Natural killer cell treated with Interleukin-12 subunit alpha and Interleukin-12 subunit beta and Interleukin-15 and Interleukin-18, amount 100 ng/mL, for 72 hours (primary cell): ENCODE measurements around the gene CFAP68. TPM values are rescaled to one million over a fixed set of nuclear protein-coding genes. Genes with fewer than 3 reads are reported as not detected.
"Not testable (repeated sequence)": the region's sequence is repeated elsewhere in the genome, so short reads cannot be mapped to it uniquely, and the experiment has no call there.

Source experiments
- ATAC-seq, 2 donors: fragments of 150-1000 bp; cut with Tn5 transposase in 1 of 2; sonication (Bioruptor Pico), chemical (Tn5 transposase) in 1 of 2; 2 replicates each; pipeline ENCODE4 v1.10.0; 2021
- DNase-seq: peaks from one replicate; pipeline ENCODE4 v3.0.0; 2022; ENCODE audit warnings: low spot score
- H3K27ac Mint-ChIP-seq, 2 donors: 1 replicate in 1 of 2; 2 replicates in 1 of 2; pipeline ENCODE4 v1.8.0; 2022; ENCODE audit warnings: mixed read lengths in 2 of 2, mild to moderate bottlenecking in 1 of 2, moderate library complexity in 1 of 2
- H3K27me3 Mint-ChIP-seq, 2 donors: 1 replicate in 1 of 2; 2 replicates in 1 of 2; pipeline ENCODE4 v1.8.0; 2022; ENCODE audit warnings: mixed read lengths in 2 of 2
- H3K36me3 Mint-ChIP-seq: one replicate; pipeline ENCODE4 v1.8.0; 2022; ENCODE audit warnings: mixed read lengths
- H3K4me1 Mint-ChIP-seq, 2 donors: 1 replicate in 1 of 2; 2 replicates in 1 of 2; pipeline ENCODE4 v1.8.0; 2022; ENCODE audit warnings: low read depth in 2 of 2, mixed read lengths in 2 of 2, mild to moderate bottlenecking in 1 of 2
- H3K4me3 Mint-ChIP-seq: one replicate; pipeline ENCODE4 v1.8.0; 2022; ENCODE audit warnings: mixed read lengths
- H3K9me3 Mint-ChIP-seq: 2 replicates; pipeline ENCODE4 v1.8.0; 2022; ENCODE audit warnings: mixed read lengths
- total RNA-seq, 2 donors: library from RNA; stranded (reverse); gene quantifications; one replicate each; pipeline ENCODE4 v1.2.3, GENCODE V29; 2022

Gene CFAP68
- total RNA-seq, 2 donors from 2014 or later = 8.4 to 11.8 TPM

DNA sequence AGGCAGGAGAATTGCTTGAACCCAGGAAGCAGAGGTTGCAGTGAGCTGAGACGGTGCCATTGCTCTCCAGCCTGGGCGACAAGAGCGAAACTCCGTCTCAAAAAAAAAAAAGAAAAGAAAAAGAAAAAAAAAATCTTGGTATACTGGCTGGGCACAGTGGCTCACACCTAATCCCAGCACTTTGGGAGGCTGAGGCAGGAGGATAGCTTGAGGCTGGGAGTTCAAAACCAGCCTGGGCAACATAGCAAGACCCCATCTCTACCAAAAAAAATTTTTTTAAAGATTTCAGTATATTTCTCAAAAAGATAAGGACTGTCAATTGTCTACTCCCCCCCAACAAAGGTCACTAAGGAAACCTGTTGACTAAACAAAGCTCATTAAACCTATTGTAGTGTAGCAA is 5.7 kb downstream of the CFAP68 start:
- H3K27ac Mint-ChIP-seq = not testable (repeated sequence)

DNA sequence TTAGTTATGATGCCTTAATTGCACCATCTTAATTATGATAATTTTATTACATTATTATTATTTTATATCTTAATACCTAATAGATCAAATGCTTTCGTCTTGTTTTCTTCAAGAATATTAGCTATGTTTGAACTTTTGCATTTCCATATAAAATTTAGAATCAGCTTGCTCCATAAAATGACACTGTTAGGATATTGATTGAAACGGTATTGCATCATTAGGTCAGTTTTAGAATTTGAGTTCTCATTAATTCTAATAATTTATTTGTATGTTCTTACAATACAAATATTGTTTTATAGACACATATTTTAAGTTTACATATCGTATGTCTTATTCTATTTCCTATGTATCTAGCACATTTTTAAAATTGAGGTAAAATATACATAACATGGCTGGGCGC is 6.7 kb downstream of the CFAP68 start:
- DNase-seq (no peak), ATAC-seq (no peak)
- Mint-ChIP-seq H3K36me3 (no peaks in the 10 kb centered on the region), H3K4me3 (no peak overlapping the region), H3K27ac (no peak overlapping the region), H3K9me3 (no peaks in the 10 kb centered on the region), H3K27me3 (peaks cover 0 to 6% of the 10 kb centered on the region in 2 donors), H3K4me1 (no peaks in the 10 kb centered on the region)

More for the DNA sequence above, 5.7 kb downstream of the CFAP68 start:
- not testable (repeated sequence) for H3K4me3 Mint-ChIP-seq, H3K9me3 Mint-ChIP-seq, H3K4me1 Mint-ChIP-seq, H3K36me3 Mint-ChIP-seq, DNase-seq, H3K27me3 Mint-ChIP-seq, ATAC-seq

DNA sequence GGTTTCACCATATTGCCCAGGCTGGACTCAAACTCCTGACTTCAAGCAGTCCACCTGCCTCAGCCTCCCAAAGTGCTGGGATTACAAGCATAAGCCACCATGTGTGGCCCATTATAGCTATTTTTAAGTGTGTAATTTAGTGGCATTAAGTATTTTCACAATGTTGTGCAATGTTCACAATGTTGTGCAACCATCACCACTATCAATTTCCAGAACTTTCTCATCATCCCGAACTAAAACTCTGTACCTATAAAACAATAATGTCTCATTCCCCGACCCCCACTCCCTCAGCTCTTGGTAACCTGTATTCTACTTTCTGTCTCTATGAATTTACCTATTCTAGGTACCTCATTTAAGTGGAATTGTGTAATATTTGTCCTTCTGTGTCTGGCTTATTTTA is 7.5 kb downstream of the CFAP68 start:
- DNase-seq = no peak
- ATAC-seq = no peak
- Mint-ChIP-seq H3K27me3 (peaks cover 0 to 6% of the 10 kb centered on the region in 2 donors), H3K9me3 (no peaks in the 10 kb centered on the region), H3K4me3 (no peak overlapping the region), H3K27ac (no peak overlapping the region), H3K36me3 (no peaks in the 10 kb centered on the region), H3K4me1 (no peaks in the 10 kb centered on the region)

DNA sequence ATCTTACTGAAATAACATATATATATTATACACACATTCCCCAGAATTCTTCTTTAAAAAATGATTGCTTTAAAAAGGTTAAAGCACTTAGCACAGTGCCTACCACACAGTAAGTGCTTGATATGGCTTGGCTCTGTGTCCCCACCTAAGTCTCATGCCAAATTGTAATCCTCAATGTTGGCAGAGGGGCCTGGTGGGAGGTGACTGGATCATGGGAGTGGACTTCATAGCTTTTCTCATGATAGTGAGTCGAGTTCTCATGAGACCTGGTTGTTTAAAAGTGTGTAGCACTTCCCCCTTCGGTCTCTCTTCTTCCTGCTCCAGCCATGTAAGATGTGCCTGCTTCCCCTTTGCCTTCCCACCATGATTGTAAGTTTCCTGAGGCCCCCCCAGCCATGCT is 26.1 kb downstream of the CFAP68 start:
- no peak overlapping the region for H3K4me3 Mint-ChIP-seq
- H3K27ac Mint-ChIP-seq = no peak overlapping the region
- no peak for DNase-seq
- H3K4me1 Mint-ChIP-seq = no peaks in the 10 kb centered on the region
- no peaks in the 10 kb centered on the region for H3K36me3 Mint-ChIP-seq
- peaks cover 21 to 35% of the 10 kb centered on the region in 2 donors for H3K27me3 Mint-ChIP-seq
- no peaks in the 10 kb centered on the region for H3K9me3 Mint-ChIP-seq
- no peak for ATAC-seq

DNA sequence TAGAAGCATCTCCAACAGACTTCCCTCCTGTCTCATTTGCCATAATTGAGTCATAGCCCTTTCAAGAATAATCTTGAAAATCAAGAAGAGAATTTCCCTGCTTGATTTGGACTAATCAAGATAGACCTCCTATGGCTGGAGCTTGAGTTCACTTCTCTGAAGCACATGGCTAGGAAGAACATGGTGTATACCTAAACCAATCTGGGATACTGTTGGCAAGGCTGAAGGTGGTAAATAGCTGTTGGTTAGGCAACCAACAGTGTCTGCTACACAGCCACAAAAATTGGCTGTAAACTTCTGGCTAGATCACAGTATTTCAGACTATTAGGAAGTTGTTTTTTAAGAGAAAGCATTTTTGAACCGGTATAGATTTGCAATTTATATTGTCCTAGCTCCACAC is 27.3 kb downstream of the CFAP68 start:
- H3K4me3 Mint-ChIP-seq = no peak overlapping the region
- DNase-seq (no peak), ATAC-seq (no peak)
- no peaks in the 10 kb centered on the region for H3K36me3 Mint-ChIP-seq
- no peak overlapping the region for H3K27ac Mint-ChIP-seq
- peaks cover 30 to 45% of the 10 kb centered on the region in 2 donors for H3K27me3 Mint-ChIP-seq
- no peaks in the 10 kb centered on the region for H3K4me1 Mint-ChIP-seq
- H3K9me3 Mint-ChIP-seq = no peaks in the 10 kb centered on the region

DNA sequence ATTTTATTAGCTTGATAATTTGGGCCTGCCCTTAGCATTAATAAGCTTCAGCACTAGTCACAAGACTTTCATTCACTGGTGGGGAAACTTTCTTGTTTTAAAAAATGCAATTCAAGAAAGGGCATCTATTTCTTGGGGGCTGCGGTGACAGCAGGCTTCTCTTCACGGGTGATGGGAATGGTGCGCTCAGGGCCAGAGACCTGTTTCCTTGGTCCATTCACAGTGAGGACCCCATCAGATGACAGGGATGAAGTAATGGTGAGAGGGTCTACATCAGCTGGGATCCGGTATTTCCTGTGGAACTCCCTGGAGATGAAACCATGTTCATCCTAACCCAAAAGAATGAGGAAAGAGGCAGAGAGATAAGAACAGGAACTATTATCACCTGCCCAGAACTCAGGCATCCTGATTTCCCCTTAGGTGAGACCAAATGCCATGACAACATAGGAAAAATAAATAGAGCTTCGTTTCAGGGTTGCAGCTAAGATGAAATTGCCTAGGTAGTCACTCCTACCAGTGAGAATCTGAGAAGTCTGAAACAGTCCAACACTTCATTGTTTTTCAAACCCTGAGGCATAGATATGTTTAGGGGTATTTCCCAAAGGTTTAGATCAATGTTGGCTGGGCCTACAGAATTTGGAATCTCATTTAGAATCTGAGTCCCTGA is 29.4 kb downstream of the CFAP68 start:
- H3K4me1 Mint-ChIP-seq = no peaks in the 10 kb centered on the region
- peaks cover 28 to 32% of the 10 kb centered on the region in 2 donors for H3K27me3 Mint-ChIP-seq
- no peak for DNase-seq
- H3K36me3 Mint-ChIP-seq = no peaks in the 10 kb centered on the region
- H3K27ac Mint-ChIP-seq = no peak overlapping the region
- H3K9me3 Mint-ChIP-seq = no peaks in the 10 kb centered on the region
- H3K4me3 Mint-ChIP-seq = no peak overlapping the region
- ATAC-seq = no peak

DNA sequence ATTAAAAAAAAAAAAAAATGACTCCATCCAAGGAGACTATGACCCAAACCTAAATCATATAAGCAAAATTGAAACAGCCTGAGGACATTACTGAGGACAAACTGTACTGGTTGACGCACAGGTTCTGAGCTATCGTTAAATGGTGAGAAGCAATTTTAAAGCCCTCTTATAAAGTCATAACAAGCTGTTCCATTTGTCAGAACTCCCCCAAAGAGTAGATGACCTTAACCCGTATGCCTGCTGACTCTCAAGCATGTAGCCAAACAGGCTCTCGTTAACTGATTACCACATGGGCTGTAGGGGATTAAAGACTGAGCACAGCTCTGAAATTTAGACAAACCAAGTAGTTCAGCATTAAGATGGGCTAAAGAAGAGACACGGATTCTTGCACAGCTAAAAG is 30.0 kb downstream of the CFAP68 start:
- Mint-ChIP-seq H3K4me1 (no peaks in the 10 kb centered on the region), H3K36me3 (no peaks in the 10 kb centered on the region), H3K27me3 (peaks cover 31 to 32% of the 10 kb centered on the region in 2 donors), H3K4me3 (no peak overlapping the region), H3K27ac (no peak overlapping the region), H3K9me3 (no peaks in the 10 kb centered on the region)
- ATAC-seq (no peak), DNase-seq (no peak)

DNA sequence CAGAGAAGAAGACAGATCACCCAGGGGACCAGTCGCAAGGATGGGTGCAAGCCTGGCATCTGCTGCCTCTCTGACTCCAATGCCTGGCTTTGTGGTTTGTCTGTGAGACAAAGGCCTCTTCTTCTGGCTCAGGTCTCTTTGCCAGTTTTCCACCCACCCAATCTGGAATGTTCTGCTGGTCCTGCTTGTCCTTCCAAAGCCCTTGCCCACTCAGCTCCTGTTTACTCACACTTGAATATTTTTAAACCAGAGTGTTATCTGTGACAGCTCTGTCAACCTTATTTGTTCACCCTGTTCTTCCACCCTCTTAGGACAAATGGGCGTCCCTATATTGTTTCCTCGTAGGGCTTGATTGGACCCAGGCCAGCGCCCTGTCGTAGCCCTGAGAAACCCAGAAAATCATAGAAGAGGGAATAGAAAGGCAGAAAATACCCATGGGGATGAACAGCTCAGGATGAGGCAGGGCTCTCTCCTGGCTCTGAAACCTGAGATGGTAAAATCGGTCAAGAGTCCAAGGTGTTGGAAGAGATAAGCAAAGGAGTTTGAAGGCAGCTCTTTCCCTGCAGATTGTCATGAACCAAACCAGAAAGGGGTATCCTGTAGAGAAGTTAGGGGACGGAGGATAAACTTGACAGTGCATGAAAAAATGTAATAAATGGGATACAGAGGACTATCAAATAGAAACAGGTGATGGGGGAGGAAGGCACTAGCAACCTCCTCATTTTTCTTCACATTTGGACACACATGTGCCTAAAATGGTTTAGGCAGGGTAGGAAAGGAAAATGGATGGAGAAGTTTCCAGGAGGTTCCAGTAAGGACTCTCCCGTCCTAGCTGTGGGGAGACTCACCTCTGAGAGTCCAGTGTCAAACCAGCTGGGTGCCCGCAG is 31.6 kb downstream of the CFAP68 start:
- no peak overlapping the region for H3K4me3 Mint-ChIP-seq
- no peaks in the 10 kb centered on the region for H3K36me3 Mint-ChIP-seq
- no peak overlapping the region for H3K27ac Mint-ChIP-seq
- H3K4me1 Mint-ChIP-seq = no peaks in the 10 kb centered on the region
- DNase-seq (no peak), ATAC-seq (no peak)
- peaks cover 31 to 32% of the 10 kb centered on the region in 2 donors for H3K27me3 Mint-ChIP-seq
- H3K9me3 Mint-ChIP-seq = no peaks in the 10 kb centered on the region

DNA sequence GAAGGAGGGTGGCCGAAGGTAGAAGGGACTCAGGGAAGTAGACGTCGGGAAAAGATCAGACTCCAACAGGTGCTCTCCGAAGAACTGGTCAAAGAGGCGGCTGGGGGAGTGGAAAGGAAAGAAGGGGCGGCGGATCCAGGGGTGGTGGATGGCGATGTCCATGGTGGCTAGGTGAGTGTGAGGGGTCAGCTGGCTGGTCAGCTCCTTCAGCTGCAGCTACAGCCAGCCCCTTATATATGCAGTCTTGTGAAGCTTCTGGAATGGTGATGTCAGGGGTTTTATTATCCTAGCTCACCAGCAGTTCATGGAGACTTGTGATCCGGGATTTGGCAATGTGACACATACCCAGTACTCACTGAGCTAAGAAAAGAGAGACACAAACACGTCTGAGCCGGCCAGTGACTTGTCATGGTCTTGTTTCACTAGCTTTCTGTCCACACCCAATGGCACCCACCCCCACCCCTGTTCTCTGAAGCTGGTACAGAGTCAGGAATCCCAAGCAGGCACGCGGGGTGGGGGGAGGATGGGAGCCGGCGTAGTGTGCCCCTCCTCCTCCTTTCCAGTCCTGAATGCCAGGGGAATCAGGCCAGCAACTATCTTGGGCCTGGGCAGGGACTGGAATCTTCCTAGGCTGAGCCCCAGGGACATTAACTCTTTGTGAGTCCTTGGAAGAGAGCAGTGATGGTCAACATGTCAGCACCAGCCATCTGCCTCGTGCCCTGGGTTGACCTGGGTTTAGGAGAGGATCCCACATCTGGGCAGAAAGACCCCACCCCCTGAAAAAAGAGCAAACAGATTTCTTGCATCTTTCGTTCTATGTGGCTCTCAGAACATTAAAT is 32.4 kb downstream of the CFAP68 start, which contains the start of gene CRYAB:
TSS of gene CRYAB (minus strand) at position 208 of the 839 bp plus-strand sequence. CDS start at position 162, 46 bp downstream.
- Mint-ChIP-seq H3K9me3 (no peaks in the 10 kb centered on the region), H3K36me3 (no peaks in the 10 kb centered on the region), H3K4me1 (no peaks in the 10 kb centered on the region), H3K27me3 (peaks cover 37 to 40% of the 10 kb centered on the region in 2 donors), H3K27ac (no peak within 1 kb of the TSS), H3K4me3 (no peak within 1 kb of the TSS)
- DNase-seq (no peak), ATAC-seq (no peak)

DNA sequence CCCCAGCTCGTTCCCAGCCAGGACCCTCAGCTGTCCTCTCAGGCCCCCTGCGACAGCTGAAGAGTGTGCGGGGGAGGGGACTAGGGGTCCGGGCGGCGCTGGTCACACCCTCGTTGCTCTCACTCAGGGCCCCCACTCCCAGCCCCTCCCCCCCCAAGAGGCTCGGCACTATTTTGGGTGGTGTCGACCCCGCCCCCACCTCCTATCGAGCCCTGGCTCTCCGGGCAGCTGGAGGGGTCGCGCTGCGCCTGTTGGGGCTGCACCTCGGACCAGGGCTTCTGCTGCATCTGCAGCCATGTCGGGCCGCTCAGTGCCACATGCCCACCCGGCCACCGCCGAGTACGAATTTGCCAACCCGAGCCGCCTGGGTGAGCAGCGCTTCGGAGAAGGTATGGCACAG is 33.2 kb downstream of the CFAP68 start, which contains the start of gene HSPB2:
TSS of gene HSPB2 (plus strand) at position 200 of the 400 bp plus-strand sequence. CDS start at position 296, 96 bp downstream.
- DNase-seq (no peak), ATAC-seq (no peak)
- Mint-ChIP-seq H3K36me3 (no peaks in the 10 kb centered on the region), H3K4me1 (no peaks in the 10 kb centered on the region), H3K27me3 (peaks cover 38 to 40% of the 10 kb centered on the region in 2 donors), H3K9me3 (no peaks in the 10 kb centered on the region), H3K4me3 (no peak within 1 kb of the TSS), H3K27ac (no peak within 1 kb of the TSS)

DNA sequence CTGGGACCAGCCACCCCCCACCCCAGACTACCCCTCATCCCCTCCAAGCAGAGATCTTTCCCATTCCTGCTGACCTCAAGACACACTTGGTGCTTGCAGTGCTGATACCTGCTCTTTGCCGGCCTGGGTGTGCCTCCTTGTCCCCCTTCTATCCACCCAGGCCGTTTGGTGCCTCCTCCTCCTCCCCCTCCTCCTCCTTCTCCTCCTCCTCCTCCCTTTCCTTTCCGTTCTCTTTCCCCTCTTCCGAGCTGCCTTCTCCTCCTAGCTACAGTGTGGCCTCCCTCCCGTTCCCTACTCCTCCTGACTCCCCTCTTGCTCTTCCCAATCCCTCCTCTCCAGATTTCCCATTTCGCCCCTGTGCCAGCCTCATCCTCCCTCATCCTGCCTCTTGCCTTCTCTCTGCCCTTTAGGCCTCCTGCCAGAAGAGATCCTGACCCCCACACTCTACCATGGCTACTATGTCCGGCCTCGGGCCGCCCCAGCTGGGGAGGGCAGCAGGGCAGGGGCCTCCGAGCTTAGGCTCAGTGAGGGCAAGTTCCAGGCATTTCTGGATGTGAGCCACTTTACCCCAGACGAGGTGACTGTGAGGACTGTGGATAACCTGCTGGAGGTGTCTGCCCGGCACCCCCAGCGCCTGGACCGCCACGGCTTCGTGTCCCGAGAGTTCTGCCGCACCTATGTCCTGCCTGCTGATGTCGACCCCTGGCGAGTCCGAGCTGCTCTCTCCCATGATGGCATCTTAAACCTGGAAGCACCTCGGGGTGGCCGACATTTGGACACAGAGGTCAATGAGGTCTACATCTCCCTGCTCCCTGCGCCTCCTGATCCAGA is 33.9 kb downstream of the CFAP68 start:
- H3K27me3 Mint-ChIP-seq = peaks cover 38 to 40% of the 10 kb centered on the region in 2 donors
- H3K4me1 Mint-ChIP-seq = no peaks in the 10 kb centered on the region
- H3K27ac Mint-ChIP-seq = no peak overlapping the region
- ATAC-seq = no peak
- DNase-seq = no peak
- no peaks in the 10 kb centered on the region for H3K36me3 Mint-ChIP-seq
- H3K9me3 Mint-ChIP-seq = no peaks in the 10 kb centered on the region
- no peak overlapping the region for H3K4me3 Mint-ChIP-seq

DNA sequence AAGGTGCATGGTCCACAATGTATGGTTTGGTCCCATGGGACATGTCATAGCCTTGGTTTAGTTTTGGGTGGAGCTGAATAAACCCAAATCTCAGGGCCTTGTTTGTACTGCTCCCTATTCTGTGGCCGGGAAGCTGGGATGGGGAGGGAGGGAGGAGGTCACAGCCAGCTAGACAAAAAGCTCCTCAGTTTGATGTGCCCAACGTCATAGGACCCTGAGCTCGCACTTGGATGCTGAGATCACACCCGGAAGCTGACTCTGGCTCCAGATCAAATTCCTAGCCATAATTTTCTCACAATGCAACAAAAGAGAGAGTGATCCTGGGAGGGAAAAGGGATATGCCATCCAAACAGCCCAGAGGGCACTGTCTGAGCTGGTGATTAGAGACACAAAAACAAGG is 34.7 kb downstream of the CFAP68 start:
- ATAC-seq (no peak), DNase-seq (no peak)
- Mint-ChIP-seq H3K36me3 (no peaks in the 10 kb centered on the region), H3K27me3 (peaks cover 34 to 40% of the 10 kb centered on the region in 2 donors), H3K4me3 (no peak overlapping the region), H3K4me1 (no peaks in the 10 kb centered on the region), H3K27ac (no peak overlapping the region), H3K9me3 (no peaks in the 10 kb centered on the region)

DNA sequence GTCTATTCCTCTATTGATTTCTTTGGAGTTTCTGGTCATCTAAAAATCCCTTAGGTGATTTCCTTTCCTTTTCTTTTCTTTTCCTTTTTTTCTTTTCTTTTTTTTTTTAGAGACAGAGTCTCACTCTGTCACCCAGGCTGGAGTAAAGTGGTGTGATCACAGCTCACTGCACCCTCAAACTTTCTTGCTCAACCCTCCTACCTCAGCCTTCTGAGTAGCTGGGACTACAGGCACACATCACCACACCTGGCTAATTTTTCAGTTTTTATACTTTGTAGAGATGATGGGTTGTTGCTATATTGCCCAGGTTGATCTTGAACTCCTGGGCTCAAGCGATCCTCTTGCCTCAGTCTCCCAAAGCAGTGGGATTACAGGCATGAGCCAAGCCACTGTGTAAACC is 37.4 kb downstream of the CFAP68 start:
- H3K27ac Mint-ChIP-seq = no peak overlapping the region
- H3K4me3 Mint-ChIP-seq = no peak overlapping the region
- no peaks in the 10 kb centered on the region for H3K4me1 Mint-ChIP-seq
- H3K36me3 Mint-ChIP-seq = no peaks in the 10 kb centered on the region
- DNase-seq (no peak), ATAC-seq (no peak)
- peaks cover 27 to 32% of the 10 kb centered on the region in 2 donors for H3K27me3 Mint-ChIP-seq
- H3K9me3 Mint-ChIP-seq = no peaks in the 10 kb centered on the region
